GM13976 (cell line): ENCODE data around the gene IDH2.
A peak's percentile ranks its signal among the peaks of the same experiment; 100 is the strongest.
"Not testable (repeated sequence)": the region's sequence is repeated elsewhere in the genome, so short reads cannot be mapped to it uniquely, and the experiment has no call there.

Experiments used
- DNase-seq: peaks from one replicate; pipeline ENCODE4 v3.0.0; 2012; ENCODE audit warnings: low spot score
- CTCF ChIP-seq: IDR thresholded peaks from 2 replicates; pipeline ENCODE4 v1.5.1; 2012; ENCODE audit warnings: borderline replicate concordance, mild to moderate bottlenecking; ENCODE audit not compliant: insufficient read depth; ENCODE audit errors: extremely low read depth, missing control alignments, control extremely low read depth
- in situ Hi-C: fragments of 300-500 bp; cut with MboI; formaldehyde crosslinking; loops from one replicate; pipeline ENCODE4 v1.12.0; 2022; ENCODE audit warnings: low sequenced_read_pairs, mixed read lengths, inconsistent platforms; ENCODE audit not compliant: unreplicated experiment

Gene IDH2

DNA sequence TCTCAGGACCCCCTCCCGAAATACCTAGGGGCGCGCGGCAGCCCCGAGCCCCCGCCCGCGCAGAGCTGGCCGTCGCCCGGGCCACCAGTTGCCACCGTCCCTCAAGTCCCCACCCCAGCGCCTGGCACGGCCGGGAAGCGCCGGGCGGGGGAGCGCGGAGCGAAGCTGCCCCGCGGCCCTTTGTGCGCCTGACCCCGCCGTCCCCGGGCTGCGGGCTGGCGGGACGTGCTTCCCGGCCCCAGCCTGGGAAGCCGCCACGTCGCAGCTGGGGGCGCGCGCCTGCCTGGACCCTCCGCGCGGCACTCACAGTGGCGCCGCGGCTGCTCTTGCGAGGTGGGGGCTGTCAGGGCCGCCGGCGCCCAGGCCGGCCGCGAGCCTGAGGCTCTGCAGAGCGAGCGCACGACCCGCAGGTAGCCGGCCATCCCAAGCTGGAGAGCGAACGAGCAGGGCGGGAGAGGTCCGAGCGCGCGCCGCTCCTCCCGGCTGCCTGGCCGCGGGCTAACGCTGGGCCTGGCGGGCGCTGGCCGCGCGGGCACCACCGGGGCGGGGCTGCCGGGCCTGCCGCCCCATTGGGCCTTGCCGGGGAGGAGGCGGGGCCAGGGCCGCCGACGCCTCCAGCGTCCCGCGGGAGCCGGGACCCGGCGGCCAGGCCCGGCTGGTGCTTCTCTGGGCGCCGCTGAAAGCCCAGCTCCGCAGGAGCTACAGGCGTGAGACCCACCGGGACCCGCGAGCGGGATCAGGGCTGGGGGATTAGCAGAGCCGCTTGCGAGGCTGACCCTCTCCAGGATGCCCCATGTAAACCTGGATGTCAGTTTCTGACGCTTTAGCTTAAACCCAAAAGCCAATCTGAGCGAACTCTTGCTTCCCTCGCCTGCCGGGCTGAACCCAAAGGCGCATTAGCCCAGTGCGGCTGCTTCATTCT lies at the start of gene IDH2:
Gene IDH2, minus strand, starts transcription at position 500 of the 922 bp plus-strand sequence. Its CDS starts 78 bp downstream, at position 422.
- no peak for TF ChIP-seq CTCF
- peak; percentile 96 for DNase-seq
- in situ Hi-C loops, result no loop called here

- in situ Hi-C loops, result loop anchor here (5.0 kb wide), 1 partner anchor 67 kb away; no protein-coding TSS in a partner anchor
These were observed 48.3 kb upstream of the IDH2 start for GRCh38 chr15:90150551-90150950.

DNA sequence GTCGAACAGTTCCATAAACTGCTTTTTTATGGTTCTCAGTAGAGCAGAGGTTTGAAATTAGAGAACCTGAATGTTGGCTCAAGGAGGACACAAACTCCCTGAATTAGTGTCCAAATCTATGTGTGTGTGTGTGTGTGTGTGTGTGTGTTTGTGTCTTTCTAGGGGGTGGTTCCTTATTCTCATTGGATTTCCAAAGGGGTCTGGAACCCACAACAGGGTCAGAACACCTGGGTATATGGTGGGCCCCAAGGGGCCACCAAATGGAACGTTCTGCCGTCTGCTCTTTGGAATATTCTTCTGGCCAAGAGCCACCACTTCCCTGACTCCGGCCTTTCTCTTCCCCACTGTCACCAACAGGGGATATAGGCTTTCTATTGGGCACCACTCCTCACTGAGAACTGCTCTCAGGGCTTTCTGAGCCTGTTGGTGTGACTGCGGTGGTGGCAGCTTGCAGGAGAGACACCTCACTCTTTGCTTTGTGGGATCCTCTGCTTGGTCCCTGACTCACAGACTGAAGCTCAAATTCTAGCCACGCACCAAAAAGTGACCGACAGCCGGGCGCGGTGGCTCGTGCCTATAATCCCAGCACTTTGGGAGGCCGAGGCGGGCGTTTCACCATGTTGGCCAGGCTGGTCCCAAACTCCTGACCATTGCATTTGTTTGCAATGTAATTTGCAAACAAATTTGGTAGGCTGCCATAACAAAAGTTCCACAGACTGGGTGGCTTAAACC lies 47.5 kb upstream of the IDH2 start:
- TF ChIP-seq CTCF, result no peak
- no peak for DNase-seq
- in situ Hi-C loops, result loop anchor here (5.0 kb wide), 1 partner anchor 68 kb away; no protein-coding TSS in a partner anchor

More at GRCh38 chr15:90150551-90150950, 48.3 kb upstream of the IDH2 start:
- not testable (repeated sequence) for DNase-seq

DNA sequence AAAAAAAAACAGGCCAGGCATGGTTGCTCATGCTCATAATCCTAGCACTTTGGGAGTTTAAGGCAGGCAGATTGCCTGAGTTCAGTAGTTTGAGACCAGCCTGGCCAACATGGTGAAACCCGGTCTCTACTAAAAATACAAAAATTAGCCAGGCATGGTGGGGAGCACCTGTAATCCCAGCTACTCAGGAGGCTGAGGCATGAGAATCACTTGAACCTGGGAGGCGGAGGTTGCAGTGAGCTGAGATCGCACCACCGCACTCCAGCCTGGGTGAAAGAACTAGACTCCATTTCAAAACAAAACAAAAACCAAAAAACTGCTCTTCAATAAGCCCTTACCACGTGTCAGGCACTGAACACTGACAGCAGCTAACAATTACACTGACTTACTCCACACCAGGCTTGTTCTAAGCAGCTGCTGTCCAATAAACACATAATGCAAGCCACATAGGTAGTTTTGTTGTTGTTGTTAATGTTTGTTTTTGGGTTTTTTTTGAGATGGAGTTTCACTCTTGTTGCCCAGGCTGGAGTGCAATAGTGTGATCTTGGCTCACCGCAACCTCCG lies 44.0 kb upstream of the IDH2 start:
- in situ Hi-C loops, DNase-seq: not testable (repeated sequence)

DNA sequence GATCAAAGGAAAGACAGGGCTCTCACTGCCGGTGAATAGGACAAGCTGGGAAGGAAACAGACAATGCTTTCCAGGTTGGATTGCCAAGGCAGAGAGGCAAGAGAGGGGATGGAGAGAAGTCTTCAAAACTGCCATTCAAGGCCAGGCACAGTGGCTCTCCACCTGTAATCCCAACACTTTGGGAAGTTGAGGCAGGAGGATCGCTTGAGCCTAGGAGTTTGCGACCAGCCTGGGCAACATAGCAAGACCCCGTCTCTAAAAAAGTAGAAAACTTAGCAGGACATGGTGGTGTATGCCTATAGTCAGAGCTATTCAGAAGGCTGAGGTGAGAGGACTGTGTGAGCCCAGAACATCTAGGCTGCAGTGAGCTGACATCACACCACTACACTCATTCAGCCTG lies 43.5 kb upstream of the IDH2 start:
- in situ Hi-C loops, result no loop called here
- no peak for DNase-seq
- no peak for TF ChIP-seq CTCF

DNA sequence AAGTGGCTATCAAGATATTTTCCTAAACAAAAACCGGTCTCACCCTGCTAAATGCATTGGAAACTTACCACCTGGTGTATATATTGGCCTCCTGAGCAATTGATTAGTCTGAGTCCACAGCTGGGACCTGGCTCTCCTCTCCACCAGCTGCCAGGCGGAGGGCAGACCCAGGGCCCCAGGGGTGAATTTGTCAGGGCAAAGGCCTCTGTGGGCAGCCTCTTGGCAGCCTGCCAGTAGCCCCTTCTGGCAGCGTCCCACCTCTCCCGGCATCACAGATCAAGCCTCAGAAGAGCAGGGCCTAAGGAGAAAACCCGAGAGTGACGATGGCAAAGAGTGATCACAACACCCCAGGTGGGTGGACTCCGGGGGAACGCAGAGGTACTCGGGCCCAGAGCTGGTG lies 43.0 kb upstream of the IDH2 start:
- in situ Hi-C loops, result no loop called here
- no peak for TF ChIP-seq CTCF
- DNase-seq, result no peak

DNA sequence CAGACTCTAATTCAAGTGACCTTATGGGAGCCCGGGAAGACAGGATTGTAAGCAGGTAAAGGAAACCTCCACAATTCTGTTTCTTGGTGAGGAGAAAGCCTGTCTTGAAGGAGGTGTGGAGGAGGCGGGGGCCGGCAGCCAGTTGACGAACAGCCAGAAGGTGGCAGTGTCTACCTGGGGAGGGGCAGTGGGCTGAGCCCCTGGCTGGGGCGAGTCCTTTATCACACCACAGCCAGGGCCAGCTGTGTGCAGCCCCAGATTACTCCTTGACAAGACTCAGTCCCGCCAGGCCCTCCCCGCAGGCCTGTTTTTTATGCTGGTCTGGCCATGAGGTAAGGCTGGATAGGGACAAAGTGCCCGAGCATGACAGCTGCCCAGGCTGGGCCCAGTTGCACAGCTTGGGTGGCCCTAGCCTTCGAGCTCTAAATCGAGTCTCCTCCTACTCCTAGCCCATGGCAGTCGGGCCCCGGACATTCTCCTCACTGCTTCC lies 40.9 kb upstream of the IDH2 start:
- peak; percentile 86 for DNase-seq
- peak; percentile 82 for TF ChIP-seq CTCF
- in situ Hi-C loops, result no loop called here
